ENCODE measurements around the gene EML3. TPM values are rescaled to one million over a fixed set of nuclear protein-coding genes. Genes with fewer than 3 reads are reported as not detected.
A peak's percentile ranks its signal among the peaks of the same experiment; 100 is the strongest.

Gene EML3
- total and polyA plus RNA-seq, 2 of the 13 experiments (the other 11 are each of a cell fraction or from before 2014, with no cell fraction given): 10.6 to 12.3 TPM

DNA sequence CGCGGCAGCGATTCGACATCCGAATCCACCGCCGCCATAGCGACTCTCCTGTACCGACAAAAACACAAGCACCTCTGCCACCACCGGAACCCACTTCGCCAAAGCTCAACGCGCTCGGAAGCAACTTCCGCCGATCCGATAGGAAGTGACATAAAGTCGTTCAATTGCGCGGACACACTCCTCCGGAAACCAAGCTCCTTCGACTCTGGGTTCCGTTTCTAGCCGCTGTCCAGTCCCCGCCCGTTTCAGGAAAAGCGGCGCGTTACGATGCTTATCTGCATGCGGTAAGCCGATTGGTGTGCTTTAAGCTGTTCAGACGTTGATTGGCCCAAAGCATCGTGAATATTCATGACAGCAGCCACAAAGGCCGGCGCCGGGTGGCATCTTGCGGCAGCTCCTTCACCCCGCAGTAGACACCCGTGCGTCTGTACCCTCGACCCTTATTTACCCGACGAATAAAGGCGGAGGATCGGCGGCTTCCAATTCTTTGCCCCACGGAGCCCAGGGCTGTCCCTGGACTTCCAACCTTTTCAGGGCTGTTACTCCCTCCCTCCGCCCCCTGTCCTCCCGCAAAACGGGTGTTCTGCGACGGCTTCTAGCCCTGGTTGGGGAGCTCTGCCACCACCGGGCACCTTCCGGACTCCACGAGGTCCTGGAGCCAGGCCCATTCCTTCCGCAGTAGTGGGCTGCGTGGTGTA lies 21.0 kb downstream of the EML3 start, which contains the start of gene TUT1 (continued):
- TF ChIP-seq, protein P1, sequence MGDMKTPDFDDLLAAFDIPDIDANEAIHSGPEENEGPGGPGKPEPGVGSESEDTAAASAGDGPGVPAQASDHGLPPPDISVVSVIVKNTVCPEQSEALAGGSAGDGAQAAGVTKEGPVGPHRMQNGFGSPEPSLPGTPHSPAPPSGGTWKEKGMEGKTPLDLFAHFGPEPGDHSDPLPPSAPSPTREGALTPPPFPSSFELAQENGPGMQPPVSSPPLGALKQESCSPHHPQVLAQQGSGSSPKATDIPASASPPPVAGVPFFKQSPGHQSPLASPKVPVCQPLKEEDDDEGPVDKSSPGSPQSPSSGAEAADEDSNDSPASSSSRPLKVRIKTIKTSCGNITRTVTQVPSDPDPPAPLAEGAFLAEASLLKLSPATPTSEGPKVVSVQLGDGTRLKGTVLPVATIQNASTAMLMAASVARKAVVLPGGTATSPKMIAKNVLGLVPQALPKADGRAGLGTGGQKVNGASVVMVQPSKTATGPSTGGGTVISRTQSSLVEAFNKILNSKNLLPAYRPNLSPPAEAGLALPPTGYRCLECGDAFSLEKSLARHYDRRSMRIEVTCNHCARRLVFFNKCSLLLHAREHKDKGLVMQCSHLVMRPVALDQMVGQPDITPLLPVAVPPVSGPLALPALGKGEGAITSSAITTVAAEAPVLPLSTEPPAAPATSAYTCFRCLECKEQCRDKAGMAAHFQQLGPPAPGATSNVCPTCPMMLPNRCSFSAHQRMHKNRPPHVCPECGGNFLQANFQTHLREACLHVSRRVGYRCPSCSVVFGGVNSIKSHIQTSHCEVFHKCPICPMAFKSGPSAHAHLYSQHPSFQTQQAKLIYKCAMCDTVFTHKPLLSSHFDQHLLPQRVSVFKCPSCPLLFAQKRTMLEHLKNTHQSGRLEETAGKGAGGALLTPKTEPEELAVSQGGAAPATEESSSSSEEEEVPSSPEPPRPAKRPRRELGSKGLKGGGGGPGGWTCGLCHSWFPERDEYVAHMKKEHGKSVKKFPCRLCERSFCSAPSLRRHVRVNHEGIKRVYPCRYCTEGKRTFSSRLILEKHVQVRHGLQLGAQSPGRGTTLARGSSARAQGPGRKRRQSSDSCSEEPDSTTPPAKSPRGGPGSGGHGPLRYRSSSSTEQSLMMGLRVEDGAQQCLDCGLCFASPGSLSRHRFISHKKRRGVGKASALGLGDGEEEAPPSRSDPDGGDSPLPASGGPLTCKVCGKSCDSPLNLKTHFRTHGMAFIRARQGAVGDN (CRISPR knock-in tag; IDR thresholded peaks at IDR 0.05): peak; percentile 89
- TF ChIP-seq ZFP62 (CRISPR knock-in tag; IDR thresholded peaks at IDR 0.05): no peak
- TF ChIP-seq ZNF788 (CRISPR knock-in tag; IDR thresholded peaks at IDR 0.05; ENCODE audit: borderline replicate concordance): peak; percentile 94; the same call in 1 of the 2 replicates
- TF ChIP-seq MIXL1 (CRISPR knock-in tag; IDR thresholded peaks at IDR 0.05): peak; percentile 96
- TF ChIP-seq HNF4G (IDR thresholded peaks at IDR 0.05; ENCODE audit: borderline replicate concordance, low read depth, low read length): peak; percentile 49; the same call in 1 of the 2 replicates
- peak; percentile 30; the same call in 1 of the 2 replicates for TF ChIP-seq HNF4G (CRISPR knock-in tag; IDR thresholded peaks at IDR 0.05; ENCODE audit: borderline replicate concordance, low read depth)
- TF ChIP-seq, protein P2, sequence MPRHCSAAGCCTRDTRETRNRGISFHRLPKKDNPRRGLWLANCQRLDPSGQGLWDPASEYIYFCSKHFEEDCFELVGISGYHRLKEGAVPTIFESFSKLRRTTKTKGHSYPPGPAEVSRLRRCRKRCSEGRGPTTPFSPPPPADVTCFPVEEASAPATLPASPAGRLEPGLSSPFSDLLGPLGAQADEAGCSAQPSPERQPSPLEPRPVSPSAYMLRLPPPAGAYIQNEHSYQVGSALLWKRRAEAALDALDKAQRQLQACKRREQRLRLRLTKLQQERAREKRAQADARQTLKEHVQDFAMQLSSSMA (CRISPR knock-in tag; IDR thresholded peaks at IDR 0.05): 0 out of 2 replicates have a peak, but pooled peaks have one; percentile 84
- peak; percentile 76 for TF ChIP-seq ZSCAN9 (CRISPR knock-in tag; IDR thresholded peaks at IDR 0.05; ENCODE audit: borderline replicate concordance)
- TF ChIP-seq, protein P3, sequence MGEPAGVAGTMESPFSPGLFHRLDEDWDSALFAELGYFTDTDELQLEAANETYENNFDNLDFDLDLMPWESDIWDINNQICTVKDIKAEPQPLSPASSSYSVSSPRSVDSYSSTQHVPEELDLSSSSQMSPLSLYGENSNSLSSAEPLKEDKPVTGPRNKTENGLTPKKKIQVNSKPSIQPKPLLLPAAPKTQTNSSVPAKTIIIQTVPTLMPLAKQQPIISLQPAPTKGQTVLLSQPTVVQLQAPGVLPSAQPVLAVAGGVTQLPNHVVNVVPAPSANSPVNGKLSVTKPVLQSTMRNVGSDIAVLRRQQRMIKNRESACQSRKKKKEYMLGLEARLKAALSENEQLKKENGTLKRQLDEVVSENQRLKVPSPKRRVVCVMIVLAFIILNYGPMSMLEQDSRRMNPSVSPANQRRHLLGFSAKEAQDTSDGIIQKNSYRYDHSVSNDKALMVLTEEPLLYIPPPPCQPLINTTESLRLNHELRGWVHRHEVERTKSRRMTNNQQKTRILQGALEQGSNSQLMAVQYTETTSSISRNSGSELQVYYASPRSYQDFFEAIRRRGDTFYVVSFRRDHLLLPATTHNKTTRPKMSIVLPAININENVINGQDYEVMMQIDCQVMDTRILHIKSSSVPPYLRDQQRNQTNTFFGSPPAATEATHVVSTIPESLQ (CRISPR knock-in tag; conservative IDR thresholded peaks at IDR 0.05): 0 out of 2 replicates have a peak, but pooled peaks have one; percentile 66
- TF ChIP-seq, protein P4, sequence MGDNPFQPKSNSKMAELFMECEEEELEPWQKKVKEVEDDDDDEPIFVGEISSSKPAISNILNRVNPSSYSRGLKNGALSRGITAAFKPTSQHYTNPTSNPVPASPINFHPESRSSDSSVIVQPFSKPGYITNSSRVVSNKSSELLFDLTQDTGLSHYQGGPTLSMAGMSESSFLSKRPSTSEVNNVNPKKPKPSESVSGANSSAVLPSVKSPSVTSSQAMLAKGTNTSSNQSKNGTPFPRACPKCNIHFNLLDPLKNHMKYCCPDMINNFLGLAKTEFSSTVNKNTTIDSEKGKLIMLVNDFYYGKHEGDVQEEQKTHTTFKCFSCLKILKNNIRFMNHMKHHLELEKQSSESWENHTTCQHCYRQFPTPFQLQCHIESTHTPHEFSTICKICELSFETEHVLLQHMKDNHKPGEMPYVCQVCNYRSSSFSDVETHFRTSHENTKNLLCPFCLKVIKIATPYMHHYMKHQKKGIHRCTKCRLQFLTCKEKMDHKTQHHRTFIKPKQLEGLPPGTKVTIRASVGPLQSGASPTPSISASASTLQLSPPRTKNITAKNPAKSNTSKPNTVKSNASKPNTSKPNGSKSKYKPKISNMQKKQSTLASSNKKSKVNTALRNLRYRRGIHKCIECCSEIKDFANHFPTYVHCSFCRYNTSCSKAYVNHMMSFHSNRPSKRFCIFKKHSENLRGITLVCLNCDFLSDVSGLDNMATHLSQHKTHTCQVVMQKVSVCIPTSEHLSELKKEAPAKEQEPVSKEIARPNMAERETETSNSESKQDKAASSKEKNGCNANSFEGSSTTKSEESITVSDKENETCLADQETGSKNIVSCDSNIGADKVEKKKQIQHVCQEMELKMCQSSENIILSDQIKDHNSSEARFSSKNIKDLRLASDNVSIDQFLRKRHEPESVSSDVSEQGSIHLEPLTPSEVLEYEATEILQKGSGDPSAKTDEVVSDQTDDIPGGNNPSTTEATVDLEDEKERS (CRISPR knock-in tag; IDR thresholded peaks at IDR 0.05): no peak; the same call in 1 of the 2 replicates
- TF ChIP-seq, protein P5, sequence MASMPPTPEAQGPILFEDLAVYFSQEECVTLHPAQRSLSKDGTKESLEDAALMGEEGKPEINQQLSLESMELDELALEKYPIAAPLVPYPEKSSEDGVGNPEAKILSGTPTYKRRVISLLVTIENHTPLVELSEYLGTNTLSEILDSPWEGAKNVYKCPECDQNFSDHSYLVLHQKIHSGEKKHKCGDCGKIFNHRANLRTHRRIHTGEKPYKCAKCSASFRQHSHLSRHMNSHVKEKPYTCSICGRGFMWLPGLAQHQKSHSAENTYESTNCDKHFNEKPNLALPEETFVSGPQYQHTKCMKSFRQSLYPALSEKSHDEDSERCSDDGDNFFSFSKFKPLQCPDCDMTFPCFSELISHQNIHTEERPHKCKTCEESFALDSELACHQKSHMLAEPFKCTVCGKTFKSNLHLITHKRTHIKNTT (CRISPR knock-in tag; IDR thresholded peaks at IDR 0.05): no peak
- TF ChIP-seq ELF1 (CRISPR knock-in tag; IDR thresholded peaks at IDR 0.05): peak; percentile 90
- TF ChIP-seq EED (CRISPR knock-in tag; IDR thresholded peaks at IDR 0.05): 0 out of 2 replicates have a peak, but pooled peaks have one; percentile 20
- no peak for TF ChIP-seq TOE1 (CRISPR knock-in tag; IDR thresholded peaks at IDR 0.05)
- TF ChIP-seq CHD2 (IDR thresholded peaks at IDR 0.05; ENCODE audit: low read depth, low read length): peak; percentile 8; the same call in 1 of the 2 replicates
- TF ChIP-seq ZFX (CRISPR knock-in tag; IDR thresholded peaks at IDR 0.05; ENCODE audit: low read depth): peak; percentile 55; the same call in 1 of the 2 replicates
- TF ChIP-seq CC2D1A (CRISPR knock-in tag; IDR thresholded peaks at IDR 0.05): 0 out of 2 replicates have a peak, but pooled peaks have one; percentile 26
- TF ChIP-seq ZNF790 (CRISPR knock-in tag; IDR thresholded peaks at IDR 0.05; ENCODE audit: borderline replicate concordance): no peak

All from HepG2 (cell line).